DND-41 (cell line): ENCODE results near the gene PTPRO.

Experiments
- EZH2 ChIP-seq: IDR thresholded peaks from 3 replicates; pipeline ENCODE4 v1.6.1; 2012; ENCODE audit warnings: borderline replicate concordance, low read depth, mild to moderate bottlenecking, moderate library complexity, low read length, inconsistent platforms; ENCODE audit not compliant: severe bottlenecking
- TF ChIP-seq, protein P1 (sequence below): IDR thresholded peaks from 2 replicates; pipeline ENCODE4 v1.5.1; 2012; ENCODE audit warnings: borderline replicate concordance, low read length, moderate library complexity, mild to moderate bottlenecking; ENCODE audit not compliant: poor library complexity, severe bottlenecking; ENCODE audit errors: extremely low read depth

DNA sequence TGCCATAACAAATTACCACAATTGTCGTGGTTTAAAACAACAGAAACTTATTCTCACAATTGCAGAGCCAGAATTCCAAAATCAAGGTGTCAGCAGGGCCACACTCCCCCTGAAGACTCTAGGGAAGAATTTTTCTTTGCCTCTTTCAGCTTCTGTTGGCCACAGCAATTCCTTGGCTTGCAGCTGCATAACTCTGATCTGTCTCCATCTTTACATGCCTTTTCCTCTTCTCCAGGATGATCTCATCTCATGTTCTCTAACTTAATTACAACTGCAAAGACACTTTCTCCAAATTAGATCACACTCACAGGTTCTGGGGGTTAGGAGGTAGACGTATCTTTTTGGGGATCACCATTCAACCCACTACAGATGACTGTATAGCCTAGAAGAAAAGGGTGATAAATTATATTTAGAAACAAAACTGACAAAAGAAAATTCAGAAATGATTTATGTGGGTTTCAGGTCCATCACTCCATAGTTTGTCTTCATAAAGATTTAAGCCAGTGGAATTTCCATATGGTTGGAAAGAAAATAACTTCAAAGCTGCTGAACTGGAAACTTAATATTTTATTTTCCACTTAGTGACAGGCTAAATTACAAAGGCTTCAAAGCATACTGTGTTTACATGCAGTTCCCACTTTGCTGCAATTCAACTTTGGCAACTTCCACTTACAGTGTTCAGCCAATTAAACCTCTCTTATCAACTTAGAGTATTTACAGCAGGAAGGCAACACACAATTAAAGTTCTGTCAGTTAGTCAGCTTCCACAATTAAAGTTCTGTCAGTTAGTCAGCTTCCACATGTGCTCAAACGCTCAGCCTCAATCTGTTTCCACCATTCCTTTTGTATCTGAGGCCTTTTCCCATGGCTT lies 253.6 kb downstream of the PTPRO start:
- TF ChIP-seq, protein P1, sequence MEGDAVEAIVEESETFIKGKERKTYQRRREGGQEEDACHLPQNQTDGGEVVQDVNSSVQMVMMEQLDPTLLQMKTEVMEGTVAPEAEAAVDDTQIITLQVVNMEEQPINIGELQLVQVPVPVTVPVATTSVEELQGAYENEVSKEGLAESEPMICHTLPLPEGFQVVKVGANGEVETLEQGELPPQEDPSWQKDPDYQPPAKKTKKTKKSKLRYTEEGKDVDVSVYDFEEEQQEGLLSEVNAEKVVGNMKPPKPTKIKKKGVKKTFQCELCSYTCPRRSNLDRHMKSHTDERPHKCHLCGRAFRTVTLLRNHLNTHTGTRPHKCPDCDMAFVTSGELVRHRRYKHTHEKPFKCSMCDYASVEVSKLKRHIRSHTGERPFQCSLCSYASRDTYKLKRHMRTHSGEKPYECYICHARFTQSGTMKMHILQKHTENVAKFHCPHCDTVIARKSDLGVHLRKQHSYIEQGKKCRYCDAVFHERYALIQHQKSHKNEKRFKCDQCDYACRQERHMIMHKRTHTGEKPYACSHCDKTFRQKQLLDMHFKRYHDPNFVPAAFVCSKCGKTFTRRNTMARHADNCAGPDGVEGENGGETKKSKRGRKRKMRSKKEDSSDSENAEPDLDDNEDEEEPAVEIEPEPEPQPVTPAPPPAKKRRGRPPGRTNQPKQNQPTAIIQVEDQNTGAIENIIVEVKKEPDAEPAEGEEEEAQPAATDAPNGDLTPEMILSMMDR = no peak
- no peak for TF ChIP-seq EZH2
